ENCODE data around the gene NHSL1.

GRCh38 chr6:138527411-138528088 lies 28.3 kb upstream of the NHSL1 start:
- TF ChIP-seq, protein P1, sequence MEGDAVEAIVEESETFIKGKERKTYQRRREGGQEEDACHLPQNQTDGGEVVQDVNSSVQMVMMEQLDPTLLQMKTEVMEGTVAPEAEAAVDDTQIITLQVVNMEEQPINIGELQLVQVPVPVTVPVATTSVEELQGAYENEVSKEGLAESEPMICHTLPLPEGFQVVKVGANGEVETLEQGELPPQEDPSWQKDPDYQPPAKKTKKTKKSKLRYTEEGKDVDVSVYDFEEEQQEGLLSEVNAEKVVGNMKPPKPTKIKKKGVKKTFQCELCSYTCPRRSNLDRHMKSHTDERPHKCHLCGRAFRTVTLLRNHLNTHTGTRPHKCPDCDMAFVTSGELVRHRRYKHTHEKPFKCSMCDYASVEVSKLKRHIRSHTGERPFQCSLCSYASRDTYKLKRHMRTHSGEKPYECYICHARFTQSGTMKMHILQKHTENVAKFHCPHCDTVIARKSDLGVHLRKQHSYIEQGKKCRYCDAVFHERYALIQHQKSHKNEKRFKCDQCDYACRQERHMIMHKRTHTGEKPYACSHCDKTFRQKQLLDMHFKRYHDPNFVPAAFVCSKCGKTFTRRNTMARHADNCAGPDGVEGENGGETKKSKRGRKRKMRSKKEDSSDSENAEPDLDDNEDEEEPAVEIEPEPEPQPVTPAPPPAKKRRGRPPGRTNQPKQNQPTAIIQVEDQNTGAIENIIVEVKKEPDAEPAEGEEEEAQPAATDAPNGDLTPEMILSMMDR (IDR thresholded peaks at IDR 0.05; ENCODE audit: low read depth, low read length, missing input control), result no peak
- TF ChIP-seq, protein P2, sequence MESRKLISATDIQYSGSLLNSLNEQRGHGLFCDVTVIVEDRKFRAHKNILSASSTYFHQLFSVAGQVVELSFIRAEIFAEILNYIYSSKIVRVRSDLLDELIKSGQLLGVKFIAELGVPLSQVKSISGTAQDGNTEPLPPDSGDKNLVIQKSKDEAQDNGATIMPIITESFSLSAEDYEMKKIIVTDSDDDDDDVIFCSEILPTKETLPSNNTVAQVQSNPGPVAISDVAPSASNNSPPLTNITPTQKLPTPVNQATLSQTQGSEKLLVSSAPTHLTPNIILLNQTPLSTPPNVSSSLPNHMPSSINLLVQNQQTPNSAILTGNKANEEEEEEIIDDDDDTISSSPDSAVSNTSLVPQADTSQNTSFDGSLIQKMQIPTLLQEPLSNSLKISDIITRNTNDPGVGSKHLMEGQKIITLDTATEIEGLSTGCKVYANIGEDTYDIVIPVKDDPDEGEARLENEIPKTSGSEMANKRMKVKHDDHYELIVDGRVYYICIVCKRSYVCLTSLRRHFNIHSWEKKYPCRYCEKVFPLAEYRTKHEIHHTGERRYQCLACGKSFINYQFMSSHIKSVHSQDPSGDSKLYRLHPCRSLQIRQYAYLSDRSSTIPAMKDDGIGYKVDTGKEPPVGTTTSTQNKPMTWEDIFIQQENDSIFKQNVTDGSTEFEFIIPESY (IDR thresholded peaks at IDR 0.05), result no peak
- TF ChIP-seq, protein P3, sequence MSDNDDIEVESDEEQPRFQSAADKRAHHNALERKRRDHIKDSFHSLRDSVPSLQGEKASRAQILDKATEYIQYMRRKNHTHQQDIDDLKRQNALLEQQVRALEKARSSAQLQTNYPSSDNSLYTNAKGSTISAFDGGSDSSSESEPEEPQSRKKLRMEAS (IDR thresholded peaks at IDR 0.05), result no peak
- TF ChIP-seq JUND (IDR thresholded peaks at IDR 0.05) (no peak), TAF1 (conservative IDR thresholded peaks at IDR 0.05) (no peak), HNF4G (IDR thresholded peaks at IDR 0.05) (no peak), SP1 (IDR thresholded peaks at IDR 0.05) (no peak), REST (IDR thresholded peaks at IDR 0.05) (no peak), EGR1 (IDR thresholded peaks at IDR 0.05; ENCODE audit: low read depth in 2 of 2) (no peak), RAD21 (IDR thresholded peaks at IDR 0.05) (no peak), NR2F2 (IDR thresholded peaks at IDR 0.05) (no peak), FOXA1 (IDR thresholded peaks at IDR 0.05) (no peak)

All from liver (tissue), 3 donors.